Astrocyte of the hippocampus (primary cell): ENCODE results near the gene ZNF133.
"Not testable (repeated sequence)": the region's sequence is repeated elsewhere in the genome, so short reads cannot be mapped to it uniquely, and the experiment has no call there.

Experiments used
- DNase-seq: peaks from one replicate; pipeline ENCODE4 v3.0.0; 2011; ENCODE audit warnings: low read depth, low spot score

The ZNF133 gene

GRCh38 chr20:18284805-18285533, 3.4 kb upstream of the ZNF133 start:
- DNase-seq: peak; percentile 4

- no peak for DNase-seq
These were observed 797 bp upstream of the ZNF133 start for GRCh38 chr20:18287546-18287914.

- DNase-seq: peak; percentile 46
These were observed 481 bp downstream of the ZNF133 start for GRCh38 chr20:18288749-18289267.

GRCh38 chr20:18289306-18289705, 979 bp downstream of the ZNF133 start:
- no peak for DNase-seq

- no peak for DNase-seq
These were observed 11.0 kb downstream of the ZNF133 start for GRCh38 chr20:18299364-18299763.

- no peak for DNase-seq
These were observed 16.3 kb downstream of the ZNF133 start for GRCh38 chr20:18304618-18305017.

- no peak for DNase-seq
These were observed 19.0 kb downstream of the ZNF133 start for GRCh38 chr20:18307301-18307700.

- DNase-seq: no peak
These were observed 21.7 kb downstream of the ZNF133 start for GRCh38 chr20:18310051-18310450.

GRCh38 chr20:18310592-18310991, 22.3 kb downstream of the ZNF133 start:
- no peak for DNase-seq

- no peak for DNase-seq
These were observed 24.4 kb downstream of the ZNF133 start for GRCh38 chr20:18312723-18313122.

GRCh38 chr20:18313411-18313810, 25.1 kb downstream of the ZNF133 start:
- DNase-seq: no peak

- DNase-seq: peak; percentile 16
These were observed 26.6 kb downstream of the ZNF133 start for GRCh38 chr20:18314786-18315406.

GRCh38 chr20:18316166-18316565, 27.8 kb downstream of the ZNF133 start:
- DNase-seq: no peak

- DNase-seq: no peak
These were observed 33.0 kb downstream of the ZNF133 start for GRCh38 chr20:18321316-18321715.

GRCh38 chr20:18321976-18322950, 33.9 kb downstream of the ZNF133 start:
- DNase-seq: no peak

GRCh38 chr20:18323705-18324104, 35.4 kb downstream of the ZNF133 start:
- no peak for DNase-seq

- DNase-seq: no peak
These were observed 36.3 kb downstream of the ZNF133 start for GRCh38 chr20:18324596-18325089.

- no peak for DNase-seq
These were observed 38.7 kb downstream of the ZNF133 start for GRCh38 chr20:18326990-18327389.

- DNase-seq: no peak
These were observed 43.4 kb downstream of the ZNF133 start for GRCh38 chr20:18331694-18332093.

GRCh38 chr20:18349749-18350148, 61.4 kb downstream of the ZNF133 start:
- DNase-seq: not testable (repeated sequence)

- no peak for DNase-seq
These were observed 71.5 kb downstream of the ZNF133 start for GRCh38 chr20:18359854-18360253.

GRCh38 chr20:18360635-18361034, 72.3 kb downstream of the ZNF133 start:
- no peak for DNase-seq
